Activated B cell treated with CpG ODN at 0.5 μM for 24 hours (primary cell): ENCODE data around the gene JAK1. TPM values are rescaled to one million over a fixed set of nuclear protein-coding genes. Genes with fewer than 3 reads are reported as not detected.

Experiments
- ATAC-seq: fragments of 200-7000 bp; cut with Tn5 transposase; one replicate; pipeline ENCODE4 v1.10.0; 2021; ENCODE audit warnings: low read depth, mild to moderate bottlenecking, moderate library complexity
- CTCF ChIA-PET: fragments of 350-600 bp; sonication (Branson Sonifier 250); formaldehyde crosslinking; loops from one replicate; lab custom pipeline; 2021; ENCODE audit warnings: antibody characterized with exemption; lab: Charles Lee
- POLR2A ChIA-PET: fragments of 350-600 bp; sonication (Branson Sonifier 250); formaldehyde crosslinking; loops from one replicate; lab custom pipeline; 2021; ENCODE audit warnings: antibody characterized with exemption; lab: Charles Lee
- DNase-seq: peaks from one replicate; pipeline ENCODE4 v3.0.0; 2022
- H3K27ac Mint-ChIP-seq: one replicate; pipeline ENCODE4 v1.8.0; 2020; ENCODE audit warnings: mixed read lengths
- H3K27me3 Mint-ChIP-seq: one replicate; pipeline ENCODE4 v1.8.0; 2021; ENCODE audit warnings: mixed read lengths
- H3K36me3 Mint-ChIP-seq: one replicate; pipeline ENCODE4 v1.8.0; 2021; ENCODE audit warnings: low read depth, mixed read lengths
- H3K4me1 Mint-ChIP-seq: one replicate; pipeline ENCODE4 v1.8.0; 2021; ENCODE audit warnings: mixed read lengths
- H3K4me3 Mint-ChIP-seq: one replicate; pipeline ENCODE4 v1.8.0; 2020; ENCODE audit warnings: mild to moderate bottlenecking, mixed read lengths
- H3K9me3 Mint-ChIP-seq: one replicate; pipeline ENCODE4 v1.8.0; 2020; ENCODE audit warnings: mixed read lengths
- CTCF ChIP-seq: fragments of 200-600 bp; IDR thresholded peaks from one replicate; pipeline ENCODE4 v1.8.0; 2022; ENCODE audit warnings: antibody characterized with exemption, mild to moderate bottlenecking
- intact Hi-C: fragments of 100-400 bp; cut with micrococcal nuclease; formaldehyde crosslinking; loops from one replicate; pipeline ENCODE4 v1.15.1; 2024
- total RNA-seq: library from RNA; stranded (reverse); gene quantifications from 2 replicates; pipeline ENCODE4 v1.2.3, GENCODE V29; 2022

The JAK1 gene
- total RNA-seq, 1 donor from 2014 or later: 215 TPM

GRCh38 chr1:64942675-64943074 lies 23.7 kb downstream of the JAK1 start:
- Mint-ChIP-seq H3K27me3 (no peaks in the 10 kb centered on the region), H3K27ac (no peak overlapping the region), H3K4me1 (peaks cover 75% of the 10 kb centered on the region), H3K36me3 (peaks cover 22% of the 10 kb centered on the region), H3K4me3 (no peak overlapping the region), H3K9me3 (peaks cover 3% of the 10 kb centered on the region)
- DNase-seq: no peak
- POLR2A ChIA-PET: no interaction called here
- intact Hi-C loops: no loop called here
- CTCF ChIA-PET: no interaction called here
- TF ChIP-seq CTCF: no peak
- ATAC-seq: no peak

- Mint-ChIP-seq H3K27me3 (no peaks in the 10 kb centered on the region), H3K9me3 (peaks cover 3% of the 10 kb centered on the region), H3K4me3 (no peak overlapping the region), H3K36me3 (peaks cover 22% of the 10 kb centered on the region), H3K4me1 (peaks cover 75% of the 10 kb centered on the region), H3K27ac (no peak overlapping the region)
- ATAC-seq: no peak
- intact Hi-C loops: no loop called here
- TF ChIP-seq CTCF: no peak
- ChIA-PET POLR2A (no interaction called here), CTCF (no interaction called here)
- DNase-seq: no peak
Observed at GRCh38 chr1:64942118-64942517, 24.2 kb downstream of the JAK1 start.

GRCh38 chr1:64941461-64942117 lies 24.8 kb downstream of the JAK1 start:
- TF ChIP-seq CTCF: no peak
- intact Hi-C loops: no loop called here
- H3K27me3 Mint-ChIP-seq: no peaks in the 10 kb centered on the region
- ATAC-seq: no peak
- no peak overlapping the region for H3K27ac Mint-ChIP-seq
- no peak overlapping the region for H3K4me3 Mint-ChIP-seq
- H3K36me3 Mint-ChIP-seq: peaks cover 22% of the 10 kb centered on the region
- CTCF ChIA-PET: no interaction called here
- H3K4me1 Mint-ChIP-seq: peaks cover 73% of the 10 kb centered on the region
- peaks cover 3% of the 10 kb centered on the region for H3K9me3 Mint-ChIP-seq
- DNase-seq: no peak
- POLR2A ChIA-PET: no interaction called here

GRCh38 chr1:64940025-64940424 lies 26.3 kb downstream of the JAK1 start:
- intact Hi-C loops: loop anchor here (1.0 kb wide), 1 partner anchor 8 kb away; no protein-coding TSS in a partner anchor
- Mint-ChIP-seq H3K4me1 (peaks cover 78% of the 10 kb centered on the region), H3K27me3 (no peaks in the 10 kb centered on the region), H3K27ac (no peak overlapping the region), H3K9me3 (peaks cover 3% of the 10 kb centered on the region), H3K36me3 (peaks cover 20% of the 10 kb centered on the region), H3K4me3 (no peak overlapping the region)
- ATAC-seq (peak; percentile 45), DNase-seq (no peak)
- TF ChIP-seq CTCF: no peak
- ChIA-PET CTCF (no interaction called here), POLR2A (interaction anchor here (1.7 kb wide), 1 partner anchor 76 kb away, joined by 6 read pairs; no protein-coding TSS in a partner anchor)

- POLR2A ChIA-PET: interaction anchor here (1.7 kb wide), 1 partner anchor 75 kb away, joined by 6 read pairs; no protein-coding TSS in a partner anchor
- intact Hi-C loops: no loop called here
- H3K4me3 Mint-ChIP-seq: no peak overlapping the region
Observed at GRCh38 chr1:64938991-64939390, 27.4 kb downstream of the JAK1 start.

More at GRCh38 chr1:64938991-64939390, 27.4 kb downstream of the JAK1 start:
- no peak for TF ChIP-seq CTCF
- peaks cover 3% of the 10 kb centered on the region for H3K9me3 Mint-ChIP-seq
- peaks cover 83% of the 10 kb centered on the region for H3K4me1 Mint-ChIP-seq
- no peak for DNase-seq
- H3K27ac Mint-ChIP-seq: no peak overlapping the region
- H3K27me3 Mint-ChIP-seq: no peaks in the 10 kb centered on the region
- CTCF ChIA-PET: no interaction called here
- H3K36me3 Mint-ChIP-seq: peaks cover 15% of the 10 kb centered on the region
- ATAC-seq: no peak
